ENCODE results near the gene TMEM190. TPM values are rescaled to one million over a fixed set of nuclear protein-coding genes. Genes with fewer than 3 reads are reported as not detected.

The TMEM190 gene
- total RNA-seq, 4 donors from 2014 or later: not detected

DNA sequence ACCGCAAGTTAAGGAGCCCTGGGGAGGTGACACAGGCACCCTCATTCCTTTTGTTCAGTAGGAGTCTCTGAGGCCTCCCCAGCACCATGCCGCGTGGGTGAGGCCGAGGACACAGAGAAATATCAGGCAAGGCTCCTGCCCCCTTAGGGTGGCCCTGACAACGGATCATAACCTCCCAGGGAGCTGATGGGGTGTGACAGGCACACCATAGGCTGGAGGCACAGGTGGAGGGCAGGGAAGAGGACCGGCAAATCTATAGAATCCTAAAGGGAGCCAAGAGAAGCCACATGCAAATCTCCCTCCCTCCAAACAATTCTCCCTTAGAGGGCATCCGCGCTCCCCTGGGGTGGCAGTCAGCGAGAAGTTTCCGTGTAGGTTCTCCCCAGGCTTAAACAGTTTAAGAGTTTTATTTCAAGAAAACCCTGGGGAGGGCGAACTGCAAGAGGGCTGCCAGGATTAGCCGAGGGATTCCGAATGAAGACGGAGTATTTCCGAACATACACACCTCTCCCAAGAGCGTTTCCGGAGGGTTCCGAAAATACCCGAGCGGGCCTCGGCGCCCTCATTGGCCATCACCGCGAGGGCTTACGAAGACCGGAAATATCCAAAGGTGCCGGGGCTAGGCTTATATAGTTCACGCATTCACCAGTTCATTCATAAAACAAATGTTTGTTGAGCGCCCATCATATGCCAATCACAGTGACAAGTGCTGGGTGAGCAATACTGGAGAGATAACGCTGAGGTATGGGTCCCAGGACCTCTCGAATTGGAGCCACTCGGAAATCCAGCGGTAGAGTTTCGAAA is 8.5 kb downstream of the TMEM190 start:
- Histone ChIP-seq H3K27me3 (no peaks in the 10 kb centered on the region), H3K4me3 (peak overlapping the region; percentile 87), H3K36me3 (peaks cover 31% of the 10 kb centered on the region), H3K9me3 (no peaks in the 10 kb centered on the region), H3K4me1 (peaks cover 50% of the 10 kb centered on the region), H3K27ac (peak overlapping the region; percentile 81)
- TF ChIP-seq, protein P1, sequence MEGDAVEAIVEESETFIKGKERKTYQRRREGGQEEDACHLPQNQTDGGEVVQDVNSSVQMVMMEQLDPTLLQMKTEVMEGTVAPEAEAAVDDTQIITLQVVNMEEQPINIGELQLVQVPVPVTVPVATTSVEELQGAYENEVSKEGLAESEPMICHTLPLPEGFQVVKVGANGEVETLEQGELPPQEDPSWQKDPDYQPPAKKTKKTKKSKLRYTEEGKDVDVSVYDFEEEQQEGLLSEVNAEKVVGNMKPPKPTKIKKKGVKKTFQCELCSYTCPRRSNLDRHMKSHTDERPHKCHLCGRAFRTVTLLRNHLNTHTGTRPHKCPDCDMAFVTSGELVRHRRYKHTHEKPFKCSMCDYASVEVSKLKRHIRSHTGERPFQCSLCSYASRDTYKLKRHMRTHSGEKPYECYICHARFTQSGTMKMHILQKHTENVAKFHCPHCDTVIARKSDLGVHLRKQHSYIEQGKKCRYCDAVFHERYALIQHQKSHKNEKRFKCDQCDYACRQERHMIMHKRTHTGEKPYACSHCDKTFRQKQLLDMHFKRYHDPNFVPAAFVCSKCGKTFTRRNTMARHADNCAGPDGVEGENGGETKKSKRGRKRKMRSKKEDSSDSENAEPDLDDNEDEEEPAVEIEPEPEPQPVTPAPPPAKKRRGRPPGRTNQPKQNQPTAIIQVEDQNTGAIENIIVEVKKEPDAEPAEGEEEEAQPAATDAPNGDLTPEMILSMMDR (IDR thresholded peaks at IDR 0.05): no peak
- TF ChIP-seq POLR2A (IDR thresholded peaks at IDR 0.05) (no peak), EP300 (IDR thresholded peaks at IDR 0.05) (no peak), POLR2AphosphoS5 (IDR thresholded peaks at IDR 0.05) (no peak)
- DNase-seq (ENCODE audit: low spot score in 2 of 2): peak; percentile 97 to 98
- WGBS: under 1% methylated on average over 28 of the region's 34 CpGs

DNA sequence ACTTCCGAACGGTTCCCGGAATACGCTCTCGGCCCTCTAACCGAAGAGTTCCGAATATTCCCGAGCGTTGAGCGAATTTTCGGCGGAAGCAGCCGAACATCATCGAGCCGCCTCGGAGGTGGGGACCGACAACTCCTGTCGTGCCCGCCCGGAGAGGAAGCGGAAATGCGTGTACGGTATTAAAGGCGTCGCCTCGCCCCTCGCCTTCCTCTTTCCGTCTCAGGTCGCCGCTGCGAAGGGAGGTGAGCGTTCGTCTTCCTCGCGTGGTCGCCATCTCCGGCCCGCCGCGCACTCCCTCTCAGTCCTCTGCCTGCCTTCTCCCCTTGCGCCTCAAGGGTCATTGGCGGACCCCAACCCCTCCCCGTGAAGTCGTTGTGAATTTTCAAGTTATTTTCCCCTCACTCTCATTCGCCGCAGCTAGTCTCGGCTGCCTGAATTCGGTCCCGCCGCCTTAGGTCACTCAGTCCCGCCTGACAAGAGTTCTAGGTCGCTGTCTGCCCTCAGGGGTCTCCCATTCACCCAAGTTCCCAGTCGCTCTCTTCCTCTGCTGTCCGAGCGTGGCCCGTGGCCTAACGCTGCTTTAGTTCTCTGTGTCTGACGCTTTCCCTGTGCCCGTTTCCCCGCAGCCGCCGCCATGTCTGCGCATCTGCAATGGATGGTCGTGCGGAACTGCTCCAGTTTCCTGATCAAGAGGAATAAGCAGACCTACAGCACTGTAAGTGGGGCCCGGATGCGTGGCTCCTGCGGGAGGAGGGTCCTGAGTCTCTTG is 9.3 kb downstream of the TMEM190 start, which contains the start of gene RPL28:
RPL28 (plus strand) TSS at position 209 of the 769 bp plus-strand sequence; CDS start at position 635, 426 bp downstream.
- H3K27me3 ChIP-seq: no peaks in the 10 kb centered on the region
- peak; percentile 95 to 99 for TF ChIP-seq POLR2A (IDR thresholded peaks at IDR 0.05)
- peak; percentile 92 to 99 (median 99) for TF ChIP-seq POLR2AphosphoS5 (IDR thresholded peaks at IDR 0.05)
- TF ChIP-seq EP300 (IDR thresholded peaks at IDR 0.05): no peak
- TF ChIP-seq, protein P1 (IDR thresholded peaks at IDR 0.05): no peak
- WGBS: 0% methylated on average over 67 of the region's 68 CpGs
- H3K4me3 ChIP-seq: peak within 1 kb of the TSS; percentile 87
- peak within 1 kb of the TSS; percentile 81 for H3K27ac ChIP-seq
- peak; percentile 99 for DNase-seq (ENCODE audit: low spot score in 2 of 2)
- H3K4me1 ChIP-seq: peaks cover 57% of the 10 kb centered on the region
- no peaks in the 10 kb centered on the region for H3K9me3 ChIP-seq
- peaks cover 39% of the 10 kb centered on the region for H3K36me3 ChIP-seq

DNA sequence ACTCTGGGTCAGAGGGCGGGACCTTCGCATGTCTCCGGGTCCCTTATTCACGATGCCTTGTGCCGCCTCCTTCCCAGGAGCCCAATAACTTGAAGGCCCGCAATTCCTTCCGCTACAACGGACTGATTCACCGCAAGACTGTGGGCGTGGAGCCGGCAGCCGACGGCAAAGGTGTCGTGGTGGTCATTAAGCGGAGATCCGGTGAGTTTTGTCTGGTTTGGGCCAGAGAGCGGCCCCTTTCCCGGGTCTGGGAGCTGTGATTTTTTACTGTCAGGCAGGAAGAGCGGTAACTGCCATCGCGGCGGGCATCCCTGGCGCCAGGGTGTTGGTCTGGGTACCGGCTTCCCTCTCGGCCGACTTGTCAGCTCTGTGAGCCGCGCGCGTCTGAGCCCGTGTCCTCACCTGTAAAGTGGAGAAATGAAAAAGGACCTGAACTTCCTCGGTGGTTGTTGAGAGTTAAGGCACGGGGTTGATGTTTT is 9.9 kb downstream of the TMEM190 start:
- TF ChIP-seq, protein P1 (IDR thresholded peaks at IDR 0.05): no peak
- TF ChIP-seq POLR2AphosphoS5 (IDR thresholded peaks at IDR 0.05) (no peak), EP300 (IDR thresholded peaks at IDR 0.05) (no peak), POLR2A (IDR thresholded peaks at IDR 0.05) (no peak)
- Histone ChIP-seq H3K4me3 (peak overlapping the region; percentile 87), H3K9me3 (no peaks in the 10 kb centered on the region), H3K4me1 (peaks cover 60% of the 10 kb centered on the region), H3K36me3 (peaks cover 44% of the 10 kb centered on the region), H3K27me3 (no peaks in the 10 kb centered on the region), H3K27ac (peak overlapping the region; percentile 81)
- no peak for DNase-seq (ENCODE audit: low spot score in 2 of 2)
- WGBS: 0% methylated on average over 12 of the region's 33 CpGs

DNA sequence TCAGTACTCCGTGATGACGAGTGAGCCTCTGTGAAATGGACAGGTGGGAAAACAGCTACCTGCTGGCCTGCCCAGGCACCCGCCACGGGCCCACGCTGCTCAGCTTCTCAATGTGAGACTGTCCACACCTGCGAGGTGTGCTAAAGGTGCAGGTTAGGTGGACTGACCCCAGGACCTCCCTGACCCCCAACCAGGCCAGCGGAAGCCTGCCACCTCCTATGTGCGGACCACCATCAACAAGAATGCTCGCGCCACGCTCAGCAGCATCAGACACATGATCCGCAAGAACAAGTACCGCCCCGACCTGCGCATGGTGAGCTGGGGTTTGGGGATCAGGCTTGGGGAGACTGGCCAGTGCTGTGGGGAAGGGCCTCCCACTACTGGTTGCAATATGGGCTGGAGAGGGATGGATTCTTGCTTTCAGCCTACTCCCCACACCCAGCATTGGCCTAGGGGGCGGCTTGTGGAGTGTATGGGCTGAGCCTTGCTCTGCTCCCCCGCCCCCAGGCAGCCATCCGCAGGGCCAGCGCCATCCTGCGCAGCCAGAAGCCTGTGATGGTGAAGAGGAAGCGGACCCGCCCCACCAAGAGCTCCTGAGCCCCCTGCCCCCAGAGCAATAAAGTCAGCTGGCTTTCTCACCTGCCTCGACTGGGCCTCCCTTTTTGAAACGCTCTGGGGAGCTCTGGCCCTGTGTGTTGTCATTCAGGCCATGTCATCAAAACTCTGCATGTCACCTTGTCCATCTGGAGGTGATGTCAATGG is 11.3 kb downstream of the TMEM190 start:
- TF ChIP-seq, protein P1 (IDR thresholded peaks at IDR 0.05): no peak
- TF ChIP-seq EP300 (IDR thresholded peaks at IDR 0.05) (no peak), POLR2A (IDR thresholded peaks at IDR 0.05) (no peak), POLR2AphosphoS5 (IDR thresholded peaks at IDR 0.05) (no peak)
- H3K9me3 ChIP-seq: no peaks in the 10 kb centered on the region
- H3K27me3 ChIP-seq: no peaks in the 10 kb centered on the region
- peaks cover 44% of the 10 kb centered on the region for H3K36me3 ChIP-seq
- DNase-seq (ENCODE audit: low spot score in 2 of 2): no peak
- 78% methylated on average over 7 of the region's 24 CpGs for WGBS
- peaks cover 58% of the 10 kb centered on the region for H3K4me1 ChIP-seq
- H3K4me3 ChIP-seq: peak overlapping the region; percentile 87
- no peak overlapping the region for H3K27ac ChIP-seq

Data from suprapubic skin (tissue), 4 donors.